H1 (cell line): ENCODE measurements around the gene FGGY. TPM values are rescaled to one million over a fixed set of nuclear protein-coding genes. Genes with fewer than 3 reads are reported as not detected.

Source experiments
- ASH2L ChIP-seq: fragments of 200-600, 300-600 bp; sonication (generic); IDR thresholded peaks from one replicate; pipeline ENCODE4 v1.7.1; 2017; ENCODE audit warnings: low read length
- HDAC6 ChIP-seq: IDR thresholded peaks from one replicate; pipeline ENCODE4 v1.7.1; 2012; ENCODE audit warnings: low read depth, mild to moderate bottlenecking, inconsistent platforms, low read length, moderate library complexity
- KDM4A ChIP-seq: IDR thresholded peaks from one replicate; pipeline ENCODE4 v1.7.1; 2012; ENCODE audit warnings: low read depth, mild to moderate bottlenecking, moderate library complexity, low read length, inconsistent platforms; ENCODE audit not compliant: severe bottlenecking
- KDM5A ChIP-seq: fragments of 200-600 bp; IDR thresholded peaks from 2 replicates; pipeline ENCODE4 v1.7.1; 2012; ENCODE audit warnings: mild to moderate bottlenecking, low read length, inconsistent platforms, mixed read lengths
- POLR2A ChIP-seq, 2 experiments: IDR thresholded peaks; 1 replicate in 1 of 2; 2 replicates in 1 of 2; pipeline ENCODE4 v1.6.1; 2011; ENCODE audit warnings: low read depth in 2 of 2, low read length in 2 of 2, mild to moderate bottlenecking in 2 of 2; ENCODE audit errors: control extremely low read depth in 1 of 2
- POLR2AphosphoS5 ChIP-seq: IDR thresholded peaks from 2 replicates; pipeline ENCODE4 v1.6.1; 2011; ENCODE audit warnings: low read depth, low read length
- SP1 ChIP-seq: IDR thresholded peaks from 2 replicates; pipeline ENCODE4 v1.6.1; 2011; ENCODE audit warnings: low read depth, low read length
- polyA plus RNA-seq, 7 experiments: library from polyadenylated mRNA; depleted of rRNA in 3 of 7; stranded (reverse) in 5 of 7; unstranded in 2 of 7; fragments of >200 nt in 5 of 7; fragments of 200-250 nt in 2 of 7; gene quantifications; 1 replicate in 5 of 7; 2 replicates in 1 of 7; 4 replicates in 1 of 7; pipeline versions ENCODE4 v1.2.1 to v1.2.3, GENCODE V29; 2011 to 2013; ENCODE audit warnings: missing spikeins in 2 of 7, mixed read lengths in 2 of 7
- total RNA-seq: library from RNA; stranded (reverse); fragmentation: NEBNext Ultra II Directional; extraction: Animal tissue kit (Norgen Biotek cat#: 25700); gene quantifications from 2 replicates; pipeline ENCODE4 v1.2.1, GENCODE V29; 2021
- TF ChIP-seq, protein P1 (sequence below): fragments of 300-600 bp; sonication (generic); IDR thresholded peaks from 2 replicates; pipeline ENCODE4 v1.7.1; 2012; ENCODE audit warnings: low read length, moderate library complexity, mild to moderate bottlenecking, inconsistent platforms; ENCODE audit not compliant: insufficient replicate concordance
- TF ChIP-seq, protein P2 (sequence below): IDR thresholded peaks from 2 replicates; pipeline ENCODE4 v1.6.1; 2011; ENCODE audit warnings: low read length, improper control_type of control experiment
- TF ChIP-seq, protein P3 (sequence below): IDR thresholded peaks from 2 replicates; pipeline ENCODE4 v1.6.1; 2012; ENCODE audit warnings: low read length, inconsistent platforms

FGGY gene
- total and polyA plus RNA-seq, 2 of the 8 experiments (the other 6 are each of a cell fraction or from before 2014, with no cell fraction given) = 10.3 to 12.5 TPM

DNA sequence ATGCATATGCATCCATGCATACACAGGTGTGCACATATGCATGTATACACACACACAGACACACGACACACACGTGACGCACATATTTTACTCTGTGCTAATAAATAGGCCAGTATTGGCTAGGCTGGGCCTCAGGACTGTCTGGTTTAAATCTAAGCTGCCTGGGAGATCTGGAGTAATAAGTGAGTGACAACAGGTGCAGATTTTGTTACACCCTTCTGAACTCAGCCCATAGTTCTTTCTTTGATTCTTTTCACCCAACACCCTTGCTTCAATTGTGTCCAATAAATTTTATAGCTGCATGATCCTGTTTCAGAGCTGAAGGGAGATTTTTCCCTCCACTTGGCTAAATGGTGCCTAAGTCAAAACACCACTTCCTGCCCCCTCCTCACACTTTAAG lies 132.8 kb downstream of the FGGY start (continued):
- TF ChIP-seq, protein P1, sequence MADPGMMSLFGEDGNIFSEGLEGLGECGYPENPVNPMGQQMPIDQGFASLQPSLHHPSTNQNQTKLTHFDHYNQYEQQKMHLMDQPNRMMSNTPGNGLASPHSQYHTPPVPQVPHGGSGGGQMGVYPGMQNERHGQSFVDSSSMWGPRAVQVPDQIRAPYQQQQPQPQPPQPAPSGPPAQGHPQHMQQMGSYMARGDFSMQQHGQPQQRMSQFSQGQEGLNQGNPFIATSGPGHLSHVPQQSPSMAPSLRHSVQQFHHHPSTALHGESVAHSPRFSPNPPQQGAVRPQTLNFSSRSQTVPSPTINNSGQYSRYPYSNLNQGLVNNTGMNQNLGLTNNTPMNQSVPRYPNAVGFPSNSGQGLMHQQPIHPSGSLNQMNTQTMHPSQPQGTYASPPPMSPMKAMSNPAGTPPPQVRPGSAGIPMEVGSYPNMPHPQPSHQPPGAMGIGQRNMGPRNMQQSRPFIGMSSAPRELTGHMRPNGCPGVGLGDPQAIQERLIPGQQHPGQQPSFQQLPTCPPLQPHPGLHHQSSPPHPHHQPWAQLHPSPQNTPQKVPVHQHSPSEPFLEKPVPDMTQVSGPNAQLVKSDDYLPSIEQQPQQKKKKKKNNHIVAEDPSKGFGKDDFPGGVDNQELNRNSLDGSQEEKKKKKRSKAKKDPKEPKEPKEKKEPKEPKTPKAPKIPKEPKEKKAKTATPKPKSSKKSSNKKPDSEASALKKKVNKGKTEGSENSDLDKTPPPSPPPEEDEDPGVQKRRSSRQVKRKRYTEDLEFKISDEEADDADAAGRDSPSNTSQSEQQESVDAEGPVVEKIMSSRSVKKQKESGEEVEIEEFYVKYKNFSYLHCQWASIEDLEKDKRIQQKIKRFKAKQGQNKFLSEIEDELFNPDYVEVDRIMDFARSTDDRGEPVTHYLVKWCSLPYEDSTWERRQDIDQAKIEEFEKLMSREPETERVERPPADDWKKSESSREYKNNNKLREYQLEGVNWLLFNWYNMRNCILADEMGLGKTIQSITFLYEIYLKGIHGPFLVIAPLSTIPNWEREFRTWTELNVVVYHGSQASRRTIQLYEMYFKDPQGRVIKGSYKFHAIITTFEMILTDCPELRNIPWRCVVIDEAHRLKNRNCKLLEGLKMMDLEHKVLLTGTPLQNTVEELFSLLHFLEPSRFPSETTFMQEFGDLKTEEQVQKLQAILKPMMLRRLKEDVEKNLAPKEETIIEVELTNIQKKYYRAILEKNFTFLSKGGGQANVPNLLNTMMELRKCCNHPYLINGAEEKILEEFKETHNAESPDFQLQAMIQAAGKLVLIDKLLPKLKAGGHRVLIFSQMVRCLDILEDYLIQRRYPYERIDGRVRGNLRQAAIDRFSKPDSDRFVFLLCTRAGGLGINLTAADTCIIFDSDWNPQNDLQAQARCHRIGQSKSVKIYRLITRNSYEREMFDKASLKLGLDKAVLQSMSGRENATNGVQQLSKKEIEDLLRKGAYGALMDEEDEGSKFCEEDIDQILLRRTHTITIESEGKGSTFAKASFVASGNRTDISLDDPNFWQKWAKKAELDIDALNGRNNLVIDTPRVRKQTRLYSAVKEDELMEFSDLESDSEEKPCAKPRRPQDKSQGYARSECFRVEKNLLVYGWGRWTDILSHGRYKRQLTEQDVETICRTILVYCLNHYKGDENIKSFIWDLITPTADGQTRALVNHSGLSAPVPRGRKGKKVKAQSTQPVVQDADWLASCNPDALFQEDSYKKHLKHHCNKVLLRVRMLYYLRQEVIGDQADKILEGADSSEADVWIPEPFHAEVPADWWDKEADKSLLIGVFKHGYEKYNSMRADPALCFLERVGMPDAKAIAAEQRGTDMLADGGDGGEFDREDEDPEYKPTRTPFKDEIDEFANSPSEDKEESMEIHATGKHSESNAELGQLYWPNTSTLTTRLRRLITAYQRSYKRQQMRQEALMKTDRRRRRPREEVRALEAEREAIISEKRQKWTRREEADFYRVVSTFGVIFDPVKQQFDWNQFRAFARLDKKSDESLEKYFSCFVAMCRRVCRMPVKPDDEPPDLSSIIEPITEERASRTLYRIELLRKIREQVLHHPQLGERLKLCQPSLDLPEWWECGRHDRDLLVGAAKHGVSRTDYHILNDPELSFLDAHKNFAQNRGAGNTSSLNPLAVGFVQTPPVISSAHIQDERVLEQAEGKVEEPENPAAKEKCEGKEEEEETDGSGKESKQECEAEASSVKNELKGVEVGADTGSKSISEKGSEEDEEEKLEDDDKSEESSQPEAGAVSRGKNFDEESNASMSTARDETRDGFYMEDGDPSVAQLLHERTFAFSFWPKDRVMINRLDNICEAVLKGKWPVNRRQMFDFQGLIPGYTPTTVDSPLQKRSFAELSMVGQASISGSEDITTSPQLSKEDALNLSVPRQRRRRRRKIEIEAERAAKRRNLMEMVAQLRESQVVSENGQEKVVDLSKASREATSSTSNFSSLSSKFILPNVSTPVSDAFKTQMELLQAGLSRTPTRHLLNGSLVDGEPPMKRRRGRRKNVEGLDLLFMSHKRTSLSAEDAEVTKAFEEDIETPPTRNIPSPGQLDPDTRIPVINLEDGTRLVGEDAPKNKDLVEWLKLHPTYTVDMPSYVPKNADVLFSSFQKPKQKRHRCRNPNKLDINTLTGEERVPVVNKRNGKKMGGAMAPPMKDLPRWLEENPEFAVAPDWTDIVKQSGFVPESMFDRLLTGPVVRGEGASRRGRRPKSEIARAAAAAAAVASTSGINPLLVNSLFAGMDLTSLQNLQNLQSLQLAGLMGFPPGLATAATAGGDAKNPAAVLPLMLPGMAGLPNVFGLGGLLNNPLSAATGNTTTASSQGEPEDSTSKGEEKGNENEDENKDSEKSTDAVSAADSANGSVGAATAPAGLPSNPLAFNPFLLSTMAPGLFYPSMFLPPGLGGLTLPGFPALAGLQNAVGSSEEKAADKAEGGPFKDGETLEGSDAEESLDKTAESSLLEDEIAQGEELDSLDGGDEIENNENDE = no peak
- no peak for TF ChIP-seq HDAC6
- no peak for TF ChIP-seq KDM5A
- no peak for TF ChIP-seq ASH2L
- no peak for TF ChIP-seq SP1
- TF ChIP-seq POLR2A (IDR thresholded peaks at IDR 0.05; ENCODE audit: control extremely low read depth in 1 of 2, low read depth in 2 of 2, low read length in 2 of 2) = no peak
- no peak for TF ChIP-seq KDM4A
- no peak for TF ChIP-seq POLR2AphosphoS5
- TF ChIP-seq, protein P2, sequence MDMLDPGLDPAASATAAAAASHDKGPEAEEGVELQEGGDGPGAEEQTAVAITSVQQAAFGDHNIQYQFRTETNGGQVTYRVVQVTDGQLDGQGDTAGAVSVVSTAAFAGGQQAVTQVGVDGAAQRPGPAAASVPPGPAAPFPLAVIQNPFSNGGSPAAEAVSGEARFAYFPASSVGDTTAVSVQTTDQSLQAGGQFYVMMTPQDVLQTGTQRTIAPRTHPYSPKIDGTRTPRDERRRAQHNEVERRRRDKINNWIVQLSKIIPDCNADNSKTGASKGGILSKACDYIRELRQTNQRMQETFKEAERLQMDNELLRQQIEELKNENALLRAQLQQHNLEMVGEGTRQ = no peak
- TF ChIP-seq, protein P3, sequence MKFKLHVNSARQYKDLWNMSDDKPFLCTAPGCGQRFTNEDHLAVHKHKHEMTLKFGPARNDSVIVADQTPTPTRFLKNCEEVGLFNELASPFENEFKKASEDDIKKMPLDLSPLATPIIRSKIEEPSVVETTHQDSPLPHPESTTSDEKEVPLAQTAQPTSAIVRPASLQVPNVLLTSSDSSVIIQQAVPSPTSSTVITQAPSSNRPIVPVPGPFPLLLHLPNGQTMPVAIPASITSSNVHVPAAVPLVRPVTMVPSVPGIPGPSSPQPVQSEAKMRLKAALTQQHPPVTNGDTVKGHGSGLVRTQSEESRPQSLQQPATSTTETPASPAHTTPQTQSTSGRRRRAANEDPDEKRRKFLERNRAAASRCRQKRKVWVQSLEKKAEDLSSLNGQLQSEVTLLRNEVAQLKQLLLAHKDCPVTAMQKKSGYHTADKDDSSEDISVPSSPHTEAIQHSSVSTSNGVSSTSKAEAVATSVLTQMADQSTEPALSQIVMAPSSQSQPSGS = no peak
